ENCODE data around the gene TAAR8.
"Not testable (repeated sequence)": the region's sequence is repeated elsewhere in the genome, so short reads cannot be mapped to it uniquely, and the experiment has no call there.

TAAR8 gene

DNA sequence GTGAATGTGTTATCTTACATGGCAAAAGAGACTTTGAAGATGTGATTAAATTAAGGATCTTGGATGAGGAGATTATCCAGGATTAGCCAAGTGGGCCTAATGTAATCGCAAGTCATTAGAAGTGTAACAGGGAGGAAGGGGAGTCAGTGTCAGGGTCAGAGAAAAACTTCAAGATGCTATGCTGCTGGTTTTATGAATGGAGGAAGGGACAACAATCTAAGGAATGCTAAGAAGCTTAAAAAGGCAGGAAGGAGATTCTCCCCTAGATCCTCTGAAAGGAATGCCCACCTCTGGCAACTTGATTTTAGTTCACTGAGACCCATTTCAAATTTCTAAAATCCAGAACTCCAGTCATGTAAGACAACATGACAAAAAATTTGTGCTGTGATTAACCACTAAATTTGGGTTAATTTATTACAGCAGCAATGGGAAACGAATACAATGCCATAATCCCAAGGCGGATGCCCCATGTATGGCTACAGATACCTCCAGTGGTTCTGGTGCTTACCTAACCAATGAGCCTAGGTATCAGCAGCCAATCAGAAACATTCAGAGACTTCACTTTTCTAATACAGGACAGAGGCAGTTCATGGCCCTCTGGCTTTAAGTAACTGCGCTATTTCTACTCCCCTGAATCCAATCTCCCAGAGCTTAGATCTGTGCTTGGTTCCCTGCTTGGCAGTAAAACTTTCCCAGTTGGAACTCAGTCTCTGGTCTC lies 3.6 kb upstream of the TAAR8 start:
- no peak for DNase-seq

DNA sequence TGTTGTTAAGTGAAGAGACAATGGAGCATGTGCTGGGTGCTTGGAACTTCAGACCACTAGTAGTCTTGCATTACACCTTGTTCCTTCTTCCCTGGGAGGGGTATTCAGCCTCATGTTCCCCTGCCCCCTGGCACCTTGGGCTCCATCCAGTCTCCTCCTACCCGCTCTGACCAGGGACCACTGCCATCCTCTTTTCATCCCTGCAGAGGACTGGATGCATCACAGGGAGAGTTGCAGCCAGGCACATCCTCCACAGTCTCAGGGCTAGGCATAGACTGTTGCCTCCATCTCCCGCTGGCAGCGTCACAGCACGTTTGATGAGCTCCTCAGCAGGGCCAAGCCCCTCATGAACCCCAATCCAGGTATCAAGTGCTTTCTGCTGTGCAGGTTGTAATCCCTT lies 1.3 kb upstream of the TAAR8 start:
- no peak for DNase-seq

- not testable (repeated sequence) for DNase-seq
Measured at GRCh38 chr6:132560087-132560486, 7.6 kb downstream of the TAAR8 start.

DNA sequence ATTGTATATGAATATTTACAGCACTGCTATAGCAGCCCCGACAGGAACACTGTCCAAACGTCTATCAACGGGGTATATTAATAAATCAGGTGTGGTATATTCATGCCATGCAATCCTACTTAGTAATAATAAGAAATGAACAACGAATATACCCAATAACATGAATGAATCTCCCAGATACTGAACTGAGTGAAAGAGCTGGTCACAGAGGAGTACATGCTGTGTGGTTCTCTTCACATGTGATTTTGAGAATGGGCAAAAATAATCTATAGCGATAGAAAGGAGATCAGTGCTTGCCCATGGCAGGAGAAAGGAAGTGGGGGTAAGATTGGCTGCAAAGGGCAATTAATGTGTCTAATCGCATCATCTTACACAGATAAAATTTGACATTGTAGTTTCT lies 13.9 kb downstream of the TAAR8 start:
- no peak for DNase-seq

GRCh38 chr6:132567566-132567965 lies 15.1 kb downstream of the TAAR8 start:
- peak; percentile 75 for DNase-seq

DNA sequence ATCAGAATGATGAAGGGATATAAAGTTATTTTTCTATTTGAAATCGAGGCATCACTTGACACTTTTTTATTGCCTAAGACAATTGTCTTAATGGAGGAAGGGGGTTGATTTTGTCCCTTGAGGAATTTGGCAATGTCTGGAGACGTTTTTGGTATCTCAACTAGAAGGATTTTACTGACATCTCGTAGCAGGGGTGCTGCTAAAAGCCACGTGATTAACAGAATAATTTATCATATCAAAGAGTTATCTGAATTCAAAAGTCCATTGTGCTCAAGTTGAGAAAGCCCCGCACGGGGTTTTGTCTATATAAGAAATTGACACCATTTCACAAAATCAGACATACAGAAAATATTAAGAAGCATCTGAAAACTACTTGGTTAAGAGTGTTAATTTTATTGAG lies 16.1 kb downstream of the TAAR8 start:
- DNase-seq = peak; percentile 20

DNA sequence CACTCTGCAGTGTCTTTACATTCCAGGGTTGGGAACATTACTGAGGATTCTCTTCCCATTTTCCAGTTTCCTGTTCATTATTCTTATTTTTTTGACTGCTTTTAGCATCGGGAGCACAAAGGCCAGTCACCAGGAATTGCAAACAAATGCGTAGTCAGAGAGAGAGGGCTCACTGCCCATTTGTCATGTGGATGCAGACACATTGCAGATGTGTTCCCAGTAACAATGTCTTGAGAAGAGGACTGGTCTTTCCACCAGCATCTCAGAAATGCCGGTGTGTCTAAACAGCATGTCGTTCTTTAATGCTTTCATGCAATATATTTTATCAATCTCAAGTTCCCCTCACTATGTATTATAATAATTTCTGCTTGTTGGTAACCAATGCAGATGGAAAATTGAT lies 16.7 kb downstream of the TAAR8 start:
- DNase-seq = no peak

DNA sequence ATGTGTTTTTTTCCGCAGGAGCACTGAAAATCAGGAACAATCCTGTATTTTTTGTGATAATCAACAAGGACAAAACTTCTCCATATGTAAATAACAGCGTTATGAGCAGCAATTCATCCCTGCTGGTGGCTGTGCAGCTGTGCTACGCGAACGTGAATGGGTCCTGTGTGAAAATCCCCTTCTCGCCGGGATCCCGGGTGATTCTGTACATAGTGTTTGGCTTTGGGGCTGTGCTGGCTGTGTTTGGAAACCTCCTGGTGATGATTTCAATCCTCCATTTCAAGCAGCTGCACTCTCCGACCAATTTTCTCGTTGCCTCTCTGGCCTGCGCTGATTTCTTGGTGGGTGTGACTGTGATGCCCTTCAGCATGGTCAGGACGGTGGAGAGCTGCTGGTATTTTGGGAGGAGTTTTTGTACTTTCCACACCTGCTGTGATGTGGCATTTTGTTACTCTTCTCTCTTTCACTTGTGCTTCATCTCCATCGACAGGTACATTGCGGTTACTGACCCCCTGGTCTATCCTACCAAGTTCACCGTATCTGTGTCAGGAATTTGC lies 17.8 kb downstream of the TAAR8 start, which contains the start of gene TAAR6:
TAAR6 (plus strand) TSS at position 102 of the 557 bp plus-strand sequence; CDS start at position 102, 0 bp downstream.
- DNase-seq = no peak

DNA sequence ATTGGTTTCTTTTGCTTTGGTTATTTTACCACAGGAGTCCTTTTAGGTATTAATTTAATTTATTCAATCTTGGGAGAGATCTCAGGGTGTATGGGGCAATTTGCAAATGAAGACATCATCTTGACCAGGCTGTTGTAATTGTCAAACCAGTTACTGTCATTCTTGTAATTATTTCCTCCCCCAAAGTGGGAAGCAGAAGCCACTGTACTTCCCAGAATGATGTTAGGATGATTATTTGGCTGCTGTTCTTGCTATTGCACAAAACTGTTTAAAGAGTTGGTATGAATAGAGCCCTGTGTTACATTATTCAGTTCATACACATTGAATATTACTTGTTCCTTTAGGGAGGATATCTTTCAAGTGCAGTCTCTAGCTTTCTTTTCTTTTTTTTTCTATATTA lies 19.3 kb downstream of the TAAR8 start:
- no peak for DNase-seq

- no peak for DNase-seq
Measured at GRCh38 chr6:132584698-132585097, 32.2 kb downstream of the TAAR8 start.

GRCh38 chr6:132587424-132587823 lies 35.0 kb downstream of the TAAR8 start:
- DNase-seq = no peak

DNA sequence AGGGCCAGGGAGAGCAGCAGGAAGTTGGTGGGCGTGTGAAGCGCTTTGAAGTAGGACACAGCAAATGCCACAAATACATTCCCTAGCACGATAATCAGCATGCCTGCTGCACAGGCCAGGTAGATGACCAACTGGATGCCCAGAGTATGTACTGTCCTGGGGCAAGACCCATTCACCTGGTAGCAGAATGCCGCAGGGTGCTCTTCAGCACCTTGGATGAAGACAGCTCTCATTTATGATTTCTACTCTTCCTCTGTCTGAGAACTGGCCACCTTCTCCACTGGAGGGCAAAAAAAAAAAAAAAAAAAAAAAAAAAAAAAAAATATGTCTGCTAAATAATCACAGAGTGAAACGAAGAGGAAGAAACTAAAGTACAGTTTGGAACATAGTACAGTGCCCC lies 37.0 kb downstream of the TAAR8 start, which contains the start of gene TAAR5:
TAAR5 (minus strand) TSS at position 288 of the 400 bp plus-strand sequence; CDS start at position 233, 55 bp downstream.
- no peak for DNase-seq

DNA sequence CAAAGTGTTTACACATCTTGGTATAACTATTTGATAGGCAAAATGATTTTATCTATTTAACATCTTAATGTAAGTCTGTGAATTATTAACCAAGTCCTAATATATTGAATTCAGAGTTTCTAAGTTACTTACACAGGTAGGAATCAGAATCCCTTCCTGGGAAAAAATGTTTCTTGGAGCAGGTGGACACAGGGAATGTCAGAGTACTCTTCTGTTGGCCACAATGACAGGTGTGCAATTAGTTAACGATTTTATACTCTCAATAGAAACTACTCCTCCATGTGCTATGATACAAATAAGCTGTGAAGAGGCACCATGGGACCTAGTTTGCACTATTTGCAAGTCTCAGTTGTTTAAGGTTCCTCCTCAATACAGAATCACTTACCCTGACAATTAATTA lies 37.9 kb downstream of the TAAR8 start:
- DNase-seq = no peak

DNA sequence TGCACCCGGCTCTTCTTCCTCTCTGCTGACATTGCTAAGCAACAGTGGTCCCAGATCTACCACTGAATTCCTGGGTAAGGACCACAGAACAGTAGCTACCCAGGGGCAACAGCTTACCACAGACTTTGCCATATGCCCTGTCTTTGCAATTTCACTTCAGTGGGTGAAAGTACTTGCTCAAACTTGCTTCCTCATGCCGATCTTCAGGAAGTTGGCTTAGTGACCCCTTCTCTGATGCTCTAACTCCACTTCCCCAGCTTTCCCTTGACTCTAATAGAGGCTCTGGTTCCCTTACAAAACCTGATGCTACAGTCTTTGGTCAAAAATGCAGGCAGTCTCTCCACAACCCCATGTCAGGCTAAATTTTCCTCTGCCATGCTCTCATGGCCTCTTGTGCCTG lies 40.4 kb downstream of the TAAR8 start:
- no peak for DNase-seq

DNA sequence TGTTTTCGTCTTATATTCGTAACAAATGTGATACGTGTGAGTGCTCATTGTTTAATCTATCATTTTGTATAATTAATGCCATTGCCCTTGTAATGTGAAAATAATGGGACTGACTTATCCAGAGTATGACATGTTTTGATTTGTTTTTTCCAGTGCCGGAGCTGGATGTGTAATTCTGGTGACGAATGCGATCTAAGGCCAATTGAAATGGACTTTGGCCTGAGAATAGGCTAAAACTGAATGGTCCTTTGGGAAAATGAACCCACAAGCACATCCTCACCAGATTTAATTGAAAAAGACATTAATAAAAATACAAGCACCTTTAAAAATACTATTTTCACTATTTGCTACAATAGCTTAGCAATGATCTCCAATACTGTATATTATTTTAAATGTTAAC lies 43.7 kb downstream of the TAAR8 start:
- no peak for DNase-seq

DNA sequence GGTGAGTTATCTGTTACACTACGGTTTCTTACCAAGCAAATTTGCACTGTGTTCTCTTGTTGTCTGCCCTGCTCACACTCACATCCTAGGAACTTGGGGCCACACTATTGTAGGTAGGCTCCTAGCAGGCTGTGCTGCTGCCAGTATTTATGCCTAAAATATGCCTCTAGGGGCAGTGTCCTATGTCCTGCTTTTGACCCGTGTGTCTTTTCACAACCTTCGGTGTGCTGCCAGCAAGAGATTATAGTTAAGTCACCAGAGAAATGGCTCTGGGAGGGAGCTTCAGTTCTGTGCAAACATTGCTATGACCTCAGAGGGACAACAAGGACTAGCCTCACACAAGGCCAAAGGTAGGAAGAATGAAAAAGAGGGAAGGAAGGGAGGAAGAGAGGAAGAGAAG lies 46.0 kb downstream of the TAAR8 start:
- no peak for DNase-seq

DNA sequence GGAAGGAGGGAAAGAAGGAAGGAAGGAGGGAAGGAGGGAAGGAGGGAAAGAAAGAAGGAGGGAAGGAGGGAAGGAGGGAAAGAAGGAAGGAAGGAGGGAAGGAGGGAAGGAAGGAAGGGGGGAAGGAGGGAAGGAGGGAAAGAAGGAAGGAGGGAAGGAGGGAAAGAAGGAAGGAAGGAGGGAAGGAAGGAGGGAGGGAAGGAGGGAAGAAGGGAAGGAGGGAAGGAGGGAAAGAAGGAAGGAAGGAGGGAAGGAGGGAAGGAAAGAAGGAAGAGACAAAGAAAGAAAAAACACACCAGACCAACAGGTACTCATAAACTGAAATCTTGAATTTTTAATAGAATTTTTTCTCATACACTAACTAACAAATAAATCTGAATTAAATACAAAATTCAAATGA lies 48.4 kb downstream of the TAAR8 start:
- DNase-seq = not testable (repeated sequence)
